ENCODE data around the gene PLPPR4. TPM values are rescaled to one million over a fixed set of nuclear protein-coding genes. Genes with fewer than 3 reads are reported as not detected.
"Not testable (repeated sequence)": the region's sequence is repeated elsewhere in the genome, so short reads cannot be mapped to it uniquely, and the experiment has no call there.

The PLPPR4 gene
- total and polyA plus RNA-seq, 2 donors from 2014 or later: 0.09 to 0.45 TPM

DNA sequence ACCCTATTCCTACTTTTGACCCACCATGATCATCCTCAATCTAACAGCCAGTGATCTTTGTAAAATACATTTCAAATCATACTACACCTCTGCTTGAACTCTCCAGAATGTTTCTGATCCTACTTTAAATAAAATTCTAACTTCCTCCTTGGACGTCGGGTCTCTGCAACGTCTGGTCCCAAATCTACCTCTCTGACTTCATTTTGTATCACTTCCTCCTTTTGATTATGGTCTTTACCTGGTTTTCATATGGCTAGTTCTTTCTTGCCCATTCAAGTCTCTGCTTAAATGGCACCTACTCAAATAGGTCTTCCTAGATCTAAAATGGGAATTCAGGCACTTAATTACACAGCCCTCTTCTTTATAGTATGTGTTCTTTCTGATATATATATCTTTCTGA lies 18.2 kb downstream of the PLPPR4 start:
- no peaks in the 10 kb centered on the region for H3K36me3 ChIP-seq (ENCODE audit: control insufficient read depth in 2 of 3, insufficient read depth in 3 of 3, low read length in 3 of 3)
- H3K9me3 ChIP-seq (ENCODE audit: control insufficient read depth in 2 of 3, insufficient read depth in 1 of 3, low read length in 3 of 3): no peaks in the 10 kb centered on the region
- no peaks in the 10 kb centered on the region for H3K27me3 ChIP-seq (ENCODE audit: control insufficient read depth, insufficient read depth, low read length)
- H3K9ac ChIP-seq (ENCODE audit: low read length in 3 of 3): no peak overlapping the region
- H3K4me3 ChIP-seq (ENCODE audit: low read length in 3 of 3): no peak overlapping the region
- H3K27ac ChIP-seq (ENCODE audit: low read depth in 2 of 2, low read length in 2 of 2): no peak overlapping the region
- no peaks in the 10 kb centered on the region for H3K4me1 ChIP-seq (ENCODE audit: control insufficient read depth in 2 of 3, insufficient read depth in 2 of 3, low read depth in 1 of 3, low read length in 3 of 3)
- DNase-seq (no peak), FAIRE-seq (no peak)
- TF ChIP-seq, protein P1, sequence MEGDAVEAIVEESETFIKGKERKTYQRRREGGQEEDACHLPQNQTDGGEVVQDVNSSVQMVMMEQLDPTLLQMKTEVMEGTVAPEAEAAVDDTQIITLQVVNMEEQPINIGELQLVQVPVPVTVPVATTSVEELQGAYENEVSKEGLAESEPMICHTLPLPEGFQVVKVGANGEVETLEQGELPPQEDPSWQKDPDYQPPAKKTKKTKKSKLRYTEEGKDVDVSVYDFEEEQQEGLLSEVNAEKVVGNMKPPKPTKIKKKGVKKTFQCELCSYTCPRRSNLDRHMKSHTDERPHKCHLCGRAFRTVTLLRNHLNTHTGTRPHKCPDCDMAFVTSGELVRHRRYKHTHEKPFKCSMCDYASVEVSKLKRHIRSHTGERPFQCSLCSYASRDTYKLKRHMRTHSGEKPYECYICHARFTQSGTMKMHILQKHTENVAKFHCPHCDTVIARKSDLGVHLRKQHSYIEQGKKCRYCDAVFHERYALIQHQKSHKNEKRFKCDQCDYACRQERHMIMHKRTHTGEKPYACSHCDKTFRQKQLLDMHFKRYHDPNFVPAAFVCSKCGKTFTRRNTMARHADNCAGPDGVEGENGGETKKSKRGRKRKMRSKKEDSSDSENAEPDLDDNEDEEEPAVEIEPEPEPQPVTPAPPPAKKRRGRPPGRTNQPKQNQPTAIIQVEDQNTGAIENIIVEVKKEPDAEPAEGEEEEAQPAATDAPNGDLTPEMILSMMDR (IDR thresholded peaks at IDR 0.05; ENCODE audit: borderline replicate concordance, extremely low read depth, insufficient read depth): no peak
- intact Hi-C loops (cut with DNase I): no loop called here

DNA sequence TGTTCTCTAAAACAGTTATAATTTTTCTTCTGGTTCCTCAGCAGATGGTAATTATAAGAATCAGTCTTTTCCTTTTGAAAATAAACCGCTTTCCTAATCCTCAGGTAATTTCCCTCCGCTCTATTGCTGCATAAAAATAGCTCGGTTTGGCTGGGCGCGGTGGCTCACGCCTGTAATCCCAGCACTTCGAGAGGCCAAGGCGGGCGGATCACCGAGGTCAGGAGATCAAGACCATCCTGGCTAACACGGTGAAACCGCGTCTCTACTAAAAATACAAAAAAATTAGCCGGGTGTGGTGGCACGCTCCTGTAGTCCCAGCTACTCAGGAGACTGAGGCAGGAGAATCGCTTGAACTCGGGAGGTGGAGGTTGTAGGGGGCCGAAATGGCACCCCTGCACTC lies 19.2 kb downstream of the PLPPR4 start:
- H3K4me1 ChIP-seq (ENCODE audit: control insufficient read depth in 2 of 3, insufficient read depth in 2 of 3, low read depth in 1 of 3, low read length in 3 of 3); FAIRE-seq; H3K27ac ChIP-seq (ENCODE audit: low read depth in 2 of 2, low read length in 2 of 2); DNase-seq; H3K4me3 ChIP-seq (ENCODE audit: low read length in 3 of 3); H3K27me3 ChIP-seq (ENCODE audit: control insufficient read depth, insufficient read depth, low read length); H3K9ac ChIP-seq (ENCODE audit: low read length in 3 of 3); H3K36me3 ChIP-seq (ENCODE audit: control insufficient read depth in 2 of 3, insufficient read depth in 3 of 3, low read length in 3 of 3); intact Hi-C loops (cut with DNase I); H3K9me3 ChIP-seq (ENCODE audit: control insufficient read depth in 2 of 3, insufficient read depth in 1 of 3, low read length in 3 of 3): not testable (repeated sequence)

DNA sequence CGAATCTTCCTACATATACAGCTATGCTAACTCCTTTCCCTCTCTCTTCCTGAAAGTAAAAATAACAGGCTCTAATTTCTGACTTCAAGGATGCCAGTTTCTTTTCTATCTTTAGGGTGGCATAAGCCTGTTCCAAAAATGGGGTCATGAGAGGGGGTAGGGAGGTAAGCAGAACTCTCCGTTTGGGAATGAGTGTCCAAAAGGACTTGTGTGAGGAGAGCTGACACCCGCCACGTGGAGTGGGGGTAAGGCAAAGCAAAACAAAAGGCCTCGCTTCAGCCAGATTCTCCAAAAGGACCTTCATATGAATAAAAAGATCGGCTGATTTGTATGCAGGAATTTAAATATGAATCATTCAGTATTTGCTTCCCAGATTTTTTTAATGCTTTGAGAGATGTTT lies 28.6 kb downstream of the PLPPR4 start:
- FAIRE-seq: no peak

DNA sequence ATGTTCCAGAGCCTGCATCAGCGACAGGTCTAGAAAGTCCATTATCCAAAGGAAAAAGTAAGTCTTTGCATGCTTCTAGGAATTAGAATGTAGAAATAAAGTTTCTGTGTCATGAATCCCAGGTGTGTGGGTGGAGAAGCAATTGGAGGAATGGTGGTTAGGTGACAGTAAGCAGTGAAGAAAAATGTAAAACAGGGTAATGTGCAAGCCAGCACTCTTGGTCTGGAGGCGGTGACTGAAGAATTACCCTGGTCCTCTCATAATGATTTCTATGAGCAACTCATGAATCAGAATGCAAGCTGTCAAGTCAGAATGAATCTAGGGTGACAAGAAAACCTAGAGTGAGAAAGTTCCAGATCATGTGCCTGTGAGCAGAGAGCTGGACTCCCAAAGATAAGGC lies 33.6 kb downstream of the PLPPR4 start:
- Histone ChIP-seq H3K4me1 (ENCODE audit: control insufficient read depth in 2 of 3, insufficient read depth in 2 of 3, low read depth in 1 of 3, low read length in 3 of 3) (no peaks in the 10 kb centered on the region), H3K27ac (ENCODE audit: low read depth in 2 of 2, low read length in 2 of 2) (no peak overlapping the region), H3K36me3 (ENCODE audit: control insufficient read depth in 2 of 3, insufficient read depth in 3 of 3, low read length in 3 of 3) (no peaks in the 10 kb centered on the region), H3K9me3 (ENCODE audit: control insufficient read depth in 2 of 3, insufficient read depth in 1 of 3, low read length in 3 of 3) (no peaks in the 10 kb centered on the region), H3K4me3 (ENCODE audit: low read length in 3 of 3) (no peak overlapping the region), H3K9ac (ENCODE audit: low read length in 3 of 3) (no peak overlapping the region), H3K27me3 (ENCODE audit: control insufficient read depth, insufficient read depth, low read length) (no peaks in the 10 kb centered on the region)
- TF ChIP-seq, protein P1 (IDR thresholded peaks at IDR 0.05; ENCODE audit: borderline replicate concordance, extremely low read depth, insufficient read depth): no peak
- intact Hi-C loops (cut with DNase I): no loop called here
- no peak for DNase-seq
- no peak for FAIRE-seq

More for the DNA sequence above, 28.6 kb downstream of the PLPPR4 start:
- no peaks in the 10 kb centered on the region for H3K36me3 ChIP-seq (ENCODE audit: control insufficient read depth in 2 of 3, insufficient read depth in 3 of 3, low read length in 3 of 3)
- no peaks in the 10 kb centered on the region for H3K4me1 ChIP-seq (ENCODE audit: control insufficient read depth in 2 of 3, insufficient read depth in 2 of 3, low read depth in 1 of 3, low read length in 3 of 3)
- DNase-seq: no peak
- TF ChIP-seq, protein P1 (IDR thresholded peaks at IDR 0.05; ENCODE audit: borderline replicate concordance, extremely low read depth, insufficient read depth): no peak
- intact Hi-C loops (cut with DNase I): no loop called here
- H3K27ac ChIP-seq (ENCODE audit: low read depth in 2 of 2, low read length in 2 of 2): no peak overlapping the region
- no peaks in the 10 kb centered on the region for H3K27me3 ChIP-seq (ENCODE audit: control insufficient read depth, insufficient read depth, low read length)
- H3K9ac ChIP-seq (ENCODE audit: low read length in 3 of 3): no peak overlapping the region
- no peak overlapping the region for H3K4me3 ChIP-seq (ENCODE audit: low read length in 3 of 3)
- no peaks in the 10 kb centered on the region for H3K9me3 ChIP-seq (ENCODE audit: control insufficient read depth in 2 of 3, insufficient read depth in 1 of 3, low read length in 3 of 3)

Data from kidney (tissue), 14 donors.